ENCODE measurements around the gene TOMM6. TPM values are rescaled to one million over a fixed set of nuclear protein-coding genes. Genes with fewer than 3 reads are reported as not detected.

The TOMM6 gene
- total RNA-seq, 2 donors from 2014 or later, result 207 to 212 TPM

GRCh38 chr6:41824571-41825569 is 37.4 kb downstream of the TOMM6 start:
- Mint-ChIP-seq H3K4me1 (no peaks in the 10 kb centered on the region), H3K27ac (no peak overlapping the region), H3K9me3 (no peaks in the 10 kb centered on the region)

GRCh38 chr6:41826343-41827022 is 39.0 kb downstream of the TOMM6 start:
- Mint-ChIP-seq H3K27me3 (ENCODE audit: insufficient read depth) (no peaks in the 10 kb centered on the region), H3K4me1 (no peaks in the 10 kb centered on the region), H3K4me3 (no peak overlapping the region), H3K27ac (no peak overlapping the region), H3K36me3 (ENCODE audit: low read depth) (no peaks in the 10 kb centered on the region), H3K9me3 (no peaks in the 10 kb centered on the region)
- no peak overlapping the region for H3K27ac ChIP-seq (ENCODE audit: low read depth, low read length)
- no peaks in the 10 kb centered on the region for H3K36me3 ChIP-seq (ENCODE audit: control insufficient read depth, insufficient read depth, low read length)
- no peak overlapping the region for H3K4me3 ChIP-seq (ENCODE audit: low read length)
- H3K27me3 ChIP-seq (ENCODE audit: control insufficient read depth, insufficient read depth, low read length, poor library complexity, severe bottlenecking), result no peaks in the 10 kb centered on the region
- DNase-seq, result no peak
- 96% methylated on average over 2 of the region's 2 CpGs; no CpG with 5 or more reads in 1 of the 2 experiments for WGBS, 2 experiments (ENCODE audit: insufficient coverage in 1 of 2, insufficient read length in 1 of 2)
- TF ChIP-seq CTCF (conservative IDR thresholded peaks at IDR 0.05), result no peak
- no peaks in the 10 kb centered on the region for H3K4me1 ChIP-seq (ENCODE audit: control insufficient read depth, insufficient read depth, low read length)
- H3K9ac ChIP-seq (ENCODE audit: extremely low read depth, low read length, poor library complexity, severe bottlenecking), result no peak overlapping the region
- H3K9me3 ChIP-seq (ENCODE audit: control insufficient read depth, low read length), result no peaks in the 10 kb centered on the region

More at GRCh38 chr6:41824571-41825569, 37.4 kb downstream of the TOMM6 start:
- TF ChIP-seq CTCF (conservative IDR thresholded peaks at IDR 0.05), result no peak
- 88 to 93% methylated on average over 5 to 12 of the region's 13 CpGs for WGBS, 2 experiments (ENCODE audit: insufficient coverage in 1 of 2, insufficient read length in 1 of 2)
- H3K27me3 ChIP-seq (ENCODE audit: control insufficient read depth, insufficient read depth, low read length, poor library complexity, severe bottlenecking), result no peaks in the 10 kb centered on the region
- no peak overlapping the region for H3K4me3 ChIP-seq (ENCODE audit: low read length)
- DNase-seq, result no peak
- no peaks in the 10 kb centered on the region for H3K4me1 ChIP-seq (ENCODE audit: control insufficient read depth, insufficient read depth, low read length)
- H3K36me3 ChIP-seq (ENCODE audit: control insufficient read depth, insufficient read depth, low read length), result no peaks in the 10 kb centered on the region
- H3K4me3 Mint-ChIP-seq, result no peak overlapping the region
- no peak overlapping the region for H3K9ac ChIP-seq (ENCODE audit: extremely low read depth, low read length, poor library complexity, severe bottlenecking)
- no peak overlapping the region for H3K27ac ChIP-seq (ENCODE audit: low read depth, low read length)
- H3K36me3 Mint-ChIP-seq (ENCODE audit: low read depth), result no peaks in the 10 kb centered on the region
- no peaks in the 10 kb centered on the region for H3K27me3 Mint-ChIP-seq (ENCODE audit: insufficient read depth)
- H3K9me3 ChIP-seq (ENCODE audit: control insufficient read depth, low read length), result no peaks in the 10 kb centered on the region

- Mint-ChIP-seq H3K4me3 (no peak overlapping the region), H3K9me3 (no peaks in the 10 kb centered on the region), H3K36me3 (ENCODE audit: low read depth) (no peaks in the 10 kb centered on the region), H3K27me3 (ENCODE audit: insufficient read depth) (no peaks in the 10 kb centered on the region), H3K4me1 (no peaks in the 10 kb centered on the region), H3K27ac (no peak overlapping the region)
- 98 to 100% methylated on average over 2 to 3 of the region's 3 CpGs for WGBS, 2 experiments (ENCODE audit: insufficient coverage in 1 of 2, insufficient read length in 1 of 2)
- Histone ChIP-seq H3K4me1 (ENCODE audit: control insufficient read depth, insufficient read depth, low read length) (no peaks in the 10 kb centered on the region), H3K36me3 (ENCODE audit: control insufficient read depth, insufficient read depth, low read length) (no peaks in the 10 kb centered on the region), H3K27me3 (ENCODE audit: control insufficient read depth, insufficient read depth, low read length, poor library complexity, severe bottlenecking) (no peaks in the 10 kb centered on the region), H3K27ac (ENCODE audit: low read depth, low read length) (no peak overlapping the region), H3K9ac (ENCODE audit: extremely low read depth, low read length, poor library complexity, severe bottlenecking) (no peak overlapping the region), H3K9me3 (ENCODE audit: control insufficient read depth, low read length) (no peaks in the 10 kb centered on the region), H3K4me3 (ENCODE audit: low read length) (no peak overlapping the region)
- TF ChIP-seq CTCF (conservative IDR thresholded peaks at IDR 0.05), result no peak
- DNase-seq, result no peak
Measured at GRCh38 chr6:41832263-41832662, 44.8 kb downstream of the TOMM6 start.

Measured in endodermal cell (in vitro differentiated cells).